Spleen (tissue), 7 donors: ENCODE measurements around the gene GCLM.
"Not testable (repeated sequence)": the region's sequence is repeated elsewhere in the genome, so short reads cannot be mapped to it uniquely, and the experiment has no call there.

Source experiments
- CTCF ChIP-seq, 11 experiments: fragments of 200-600 bp in 7 of 11; fragments of 450-650 bp in 4 of 11; sonication (generic) in 4 of 11; IDR thresholded peaks in 8 of 11; conservative IDR thresholded peaks in 3 of 11; 1 replicate in 7 of 11; 2 replicates in 4 of 11; pipeline versions ENCODE4 v1.4.0 to v1.8.0; 2016 to 2021; ENCODE audit warnings: antibody characterized with exemption in 11 of 11, inconsistent platforms in 4 of 11, mild to moderate bottlenecking in 1 of 11
- POLR2A ChIP-seq, 3 donors: fragments of 450-650 bp; IDR thresholded peaks; one replicate each; pipeline ENCODE4 v1.5.1; 2017; ENCODE audit warnings: antibody characterized with exemption in 3 of 3, mild to moderate bottlenecking in 1 of 3
- POLR2AphosphoS5 ChIP-seq, 3 donors: sonication (generic); formaldehyde crosslinking; IDR thresholded peaks; one replicate each; pipeline ENCODE4 v1.5.1; 2017; ENCODE audit warnings: antibody characterized with exemption in 3 of 3
- donor health status: DM: no; HTN: no; CAD: no; lungs with moderate emphysema.
- donor health status: DM: no; HTN: no; CAD: no.
- donor health status: DM: no; HTN: no; CAD: no.

GRCh38 chr1:93855983-93856382 lies 53.2 kb downstream of the GCLM start:
- not testable (repeated sequence) for TF ChIP-seq CTCF (IDR thresholded peaks at IDR 0.05 in 8 of 11, conservative IDR thresholded peaks at IDR 0.05 in 3 of 11); POLR2A (IDR thresholded peaks at IDR 0.05); POLR2AphosphoS5 (IDR thresholded peaks at IDR 0.05)
